Ishikawa (cell line): Measurements from ENCODE around the gene GOLGA8T.
"Not testable (repeated sequence)": the region's sequence is repeated elsewhere in the genome, so short reads cannot be mapped to it uniquely, and the experiment has no call there.

Experiments
- CEBPB ChIP-seq: IDR thresholded peaks from 2 replicates; pipeline ENCODE4 v1.6.1; 2012
- CREB1 ChIP-seq: IDR thresholded peaks from 2 replicates; pipeline ENCODE4 v1.6.1; 2012; ENCODE audit warnings: low read depth
- EGR1 ChIP-seq: IDR thresholded peaks from 2 replicates; pipeline ENCODE4 v1.6.1; 2012
- EP300 ChIP-seq: IDR thresholded peaks from 2 replicates; pipeline ENCODE4 v1.6.1; 2012; ENCODE audit warnings: borderline replicate concordance
- FOXM1 ChIP-seq: IDR thresholded peaks from 2 replicates; pipeline ENCODE4 v1.6.1; 2012; ENCODE audit warnings: low read depth, borderline replicate concordance
- MAX ChIP-seq: IDR thresholded peaks from 2 replicates; pipeline ENCODE4 v1.6.1; 2012
- RAD21 ChIP-seq: IDR thresholded peaks from 2 replicates; pipeline ENCODE4 v1.6.1; 2012; ENCODE audit warnings: low read depth
- TAF1 ChIP-seq: IDR thresholded peaks from 2 replicates; pipeline ENCODE4 v1.6.1; 2012; ENCODE audit warnings: low read depth, mild to moderate bottlenecking
- TCF12 ChIP-seq: IDR thresholded peaks from 2 replicates; pipeline ENCODE4 v1.6.1; 2012; ENCODE audit warnings: low read depth
- TEAD4 ChIP-seq: IDR thresholded peaks from 2 replicates; pipeline ENCODE4 v1.6.1; 2012
- USF1 ChIP-seq: IDR thresholded peaks from 2 replicates; pipeline ENCODE4 v1.6.1; 2012
- YY1 ChIP-seq: IDR thresholded peaks from 2 replicates; pipeline ENCODE4 v1.6.1; 2012; ENCODE audit warnings: low read depth
- ZBTB7A ChIP-seq: IDR thresholded peaks from 2 replicates; pipeline ENCODE4 v1.6.1; 2012; ENCODE audit warnings: low read depth
- TF ChIP-seq, protein P1 (sequence below): IDR thresholded peaks from 2 replicates; pipeline ENCODE4 v1.6.1; 2012; ENCODE audit warnings: low read depth, mild to moderate bottlenecking

DNA sequence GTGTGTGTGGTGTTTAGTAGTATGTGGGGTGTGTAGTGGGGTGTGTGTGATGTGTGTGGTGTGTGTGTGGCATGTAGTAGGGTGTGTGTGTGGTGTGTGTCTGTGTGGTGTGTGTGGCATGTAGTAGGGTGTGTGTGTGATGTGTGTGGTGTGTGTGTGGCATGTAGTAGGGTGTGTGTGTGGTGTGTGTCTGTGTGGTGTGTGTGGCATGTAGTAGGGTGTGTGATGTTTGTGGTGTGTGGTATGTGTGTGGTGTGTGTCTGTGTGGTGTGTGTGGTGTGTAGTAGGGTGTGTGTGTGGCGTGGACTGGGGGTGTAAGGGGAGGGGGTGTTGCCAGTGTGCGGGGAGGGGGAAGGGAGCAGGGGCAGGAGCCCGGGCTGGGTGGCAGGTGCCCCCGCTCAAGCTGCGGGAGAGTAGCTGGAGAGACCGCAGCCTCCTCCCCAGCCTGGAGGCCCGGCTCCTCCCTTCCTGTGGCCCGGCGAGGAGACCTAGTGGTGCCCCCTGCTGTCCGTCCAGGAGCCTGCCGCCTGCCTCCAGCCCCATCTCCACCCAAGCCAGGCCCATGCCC lies 38.3 kb downstream of the GOLGA8T start:
- TF ChIP-seq YY1, CEBPB, MAX, EP300, CREB1, TCF12, FOXM1, EGR1, TAF1, USF1, TEAD4, ZBTB7A: not testable (repeated sequence)
- TF ChIP-seq, protein P1, sequence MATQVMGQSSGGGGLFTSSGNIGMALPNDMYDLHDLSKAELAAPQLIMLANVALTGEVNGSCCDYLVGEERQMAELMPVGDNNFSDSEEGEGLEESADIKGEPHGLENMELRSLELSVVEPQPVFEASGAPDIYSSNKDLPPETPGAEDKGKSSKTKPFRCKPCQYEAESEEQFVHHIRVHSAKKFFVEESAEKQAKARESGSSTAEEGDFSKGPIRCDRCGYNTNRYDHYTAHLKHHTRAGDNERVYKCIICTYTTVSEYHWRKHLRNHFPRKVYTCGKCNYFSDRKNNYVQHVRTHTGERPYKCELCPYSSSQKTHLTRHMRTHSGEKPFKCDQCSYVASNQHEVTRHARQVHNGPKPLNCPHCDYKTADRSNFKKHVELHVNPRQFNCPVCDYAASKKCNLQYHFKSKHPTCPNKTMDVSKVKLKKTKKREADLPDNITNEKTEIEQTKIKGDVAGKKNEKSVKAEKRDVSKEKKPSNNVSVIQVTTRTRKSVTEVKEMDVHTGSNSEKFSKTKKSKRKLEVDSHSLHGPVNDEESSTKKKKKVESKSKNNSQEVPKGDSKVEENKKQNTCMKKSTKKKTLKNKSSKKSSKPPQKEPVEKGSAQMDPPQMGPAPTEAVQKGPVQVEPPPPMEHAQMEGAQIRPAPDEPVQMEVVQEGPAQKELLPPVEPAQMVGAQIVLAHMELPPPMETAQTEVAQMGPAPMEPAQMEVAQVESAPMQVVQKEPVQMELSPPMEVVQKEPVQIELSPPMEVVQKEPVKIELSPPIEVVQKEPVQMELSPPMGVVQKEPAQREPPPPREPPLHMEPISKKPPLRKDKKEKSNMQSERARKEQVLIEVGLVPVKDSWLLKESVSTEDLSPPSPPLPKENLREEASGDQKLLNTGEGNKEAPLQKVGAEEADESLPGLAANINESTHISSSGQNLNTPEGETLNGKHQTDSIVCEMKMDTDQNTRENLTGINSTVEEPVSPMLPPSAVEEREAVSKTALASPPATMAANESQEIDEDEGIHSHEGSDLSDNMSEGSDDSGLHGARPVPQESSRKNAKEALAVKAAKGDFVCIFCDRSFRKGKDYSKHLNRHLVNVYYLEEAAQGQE = not testable (repeated sequence)
- TF ChIP-seq RAD21 = 0 out of 2 replicates have a peak, but pooled peaks have one; percentile 15
